ENCODE data around the gene NFE2L3.
"Not testable (repeated sequence)": the region's sequence is repeated elsewhere in the genome, so short reads cannot be mapped to it uniquely, and the experiment has no call there.

The NFE2L3 gene

DNA sequence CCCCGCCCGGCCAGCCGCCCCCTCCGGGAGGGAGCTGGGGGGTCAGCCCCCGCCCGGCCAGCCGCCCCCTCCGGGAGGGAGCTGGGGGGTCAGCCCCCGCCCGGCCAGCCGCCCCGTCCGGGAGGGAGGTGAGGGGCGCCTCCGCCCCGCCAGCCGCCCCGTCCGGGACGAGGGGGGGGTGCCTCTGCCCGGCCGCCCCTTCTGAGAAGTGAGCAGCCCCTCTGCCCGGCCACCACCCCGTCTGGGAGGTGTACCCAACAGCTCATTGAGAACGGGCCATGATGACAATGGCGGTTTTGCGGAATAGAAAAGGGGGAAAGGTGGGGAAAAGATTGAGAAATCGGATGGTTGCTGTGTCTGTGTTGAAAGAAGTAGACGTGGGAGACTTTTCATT, 3.7 kb upstream of the NFE2L3 start:
- H3K27ac ChIP-seq (ENCODE audit: low read length); H3K4me3 ChIP-seq (ENCODE audit: low read length); H3K9me3 ChIP-seq (ENCODE audit: insufficient read depth, low read depth, low read length); H3K36me3 ChIP-seq (ENCODE audit: insufficient read depth, low read depth, low read length); H3K4me1 ChIP-seq (ENCODE audit: insufficient read depth, low read length); H3K9ac ChIP-seq (ENCODE audit: low read depth, low read length): not testable (repeated sequence)
- H3K27me3 ChIP-seq (ENCODE audit: insufficient read depth, low read length): peaks cover 12% of the 10 kb centered on the region

DNA sequence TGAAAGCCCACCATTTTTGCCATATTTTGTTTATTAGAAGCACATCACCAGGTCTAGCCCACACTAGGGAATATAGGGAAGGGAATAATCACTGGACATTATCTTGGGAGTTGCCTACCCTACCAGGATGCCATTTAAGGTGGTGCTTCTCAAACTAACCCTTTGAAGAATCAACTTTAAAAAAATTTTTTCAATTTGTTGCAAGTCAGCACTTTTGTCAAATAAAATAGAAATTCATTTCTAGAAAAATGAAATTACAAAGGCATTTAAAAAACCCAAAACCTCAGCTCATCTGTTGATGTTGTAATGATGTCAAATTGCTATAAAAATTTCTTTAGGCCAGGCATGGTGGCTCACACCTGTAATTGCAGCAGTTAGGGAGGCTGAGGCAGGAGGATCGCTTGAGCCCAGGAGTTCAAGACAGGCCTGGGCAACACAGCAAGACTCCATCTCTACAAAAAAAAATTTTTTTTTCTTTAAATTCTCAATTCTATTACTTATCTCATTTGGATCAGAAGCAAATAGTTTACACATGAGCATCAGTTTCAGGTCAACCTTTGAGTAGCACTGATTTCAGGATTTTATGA, 2.5 kb upstream of the NFE2L3 start:
- no peaks in the 10 kb centered on the region; the same call in 1 of the 2 replicates for H3K36me3 ChIP-seq (ENCODE audit: insufficient read depth, low read depth, low read length)
- no peak overlapping the region for H3K9ac ChIP-seq (ENCODE audit: low read depth, low read length)
- no peak overlapping the region for H3K4me3 ChIP-seq (ENCODE audit: low read length)
- H3K4me1 ChIP-seq (ENCODE audit: insufficient read depth, low read length): peaks cover 4% of the 10 kb centered on the region; the same call in 1 of the 2 replicates
- peaks cover 18% of the 10 kb centered on the region for H3K27me3 ChIP-seq (ENCODE audit: insufficient read depth, low read length)
- H3K27ac ChIP-seq (ENCODE audit: low read length): no peak overlapping the region
- no peaks in the 10 kb centered on the region for H3K9me3 ChIP-seq (ENCODE audit: insufficient read depth, low read depth, low read length)

DNA sequence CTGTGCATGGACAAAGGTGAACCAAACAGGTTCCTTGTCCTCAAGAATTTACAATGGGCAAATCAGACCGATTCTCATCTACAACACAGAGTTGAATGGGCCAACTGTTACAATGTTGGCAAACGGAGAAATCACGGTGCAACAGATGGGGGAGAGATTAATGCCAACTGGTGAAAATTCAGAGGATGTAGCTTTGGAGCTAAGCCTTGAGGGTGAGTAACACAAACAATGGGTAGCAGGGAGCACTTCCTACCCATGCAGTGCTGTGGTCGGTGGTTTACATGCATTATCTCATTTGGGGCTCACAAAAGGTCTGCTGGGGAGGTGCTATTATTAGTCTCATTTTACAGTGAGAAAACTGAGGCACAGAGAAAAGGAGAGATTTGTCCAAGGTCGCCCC, 902 bp upstream of the NFE2L3 start:
- Histone ChIP-seq H3K9ac (ENCODE audit: low read depth, low read length) (no peak overlapping the region), H3K27me3 (ENCODE audit: insufficient read depth, low read length) (peaks cover 18% of the 10 kb centered on the region), H3K4me1 (ENCODE audit: insufficient read depth, low read length) (peaks cover 20% of the 10 kb centered on the region), H3K27ac (ENCODE audit: low read length) (no peak overlapping the region), H3K4me3 (ENCODE audit: low read length) (no peak overlapping the region), H3K36me3 (ENCODE audit: insufficient read depth, low read depth, low read length) (no peaks in the 10 kb centered on the region; the same call in 1 of the 2 replicates), H3K9me3 (ENCODE audit: insufficient read depth, low read depth, low read length) (no peaks in the 10 kb centered on the region)

DNA sequence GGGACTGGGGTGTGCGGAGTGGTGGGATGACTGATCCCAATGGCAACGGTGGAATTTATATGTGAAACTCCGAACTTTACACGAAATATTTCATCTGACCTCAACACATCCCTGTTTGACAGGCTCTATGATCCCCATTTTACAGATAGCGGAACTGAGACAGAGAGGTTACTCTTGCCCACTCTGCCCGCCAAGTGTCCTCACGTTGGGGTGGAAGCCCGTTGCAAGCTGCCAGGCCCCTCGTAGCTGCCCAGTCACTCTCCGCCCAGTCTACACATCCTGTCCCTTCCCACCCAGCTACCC, 397 bp upstream of the NFE2L3 start:
- H3K4me3 ChIP-seq (ENCODE audit: low read length): peak overlapping the region; percentile 98; the same call in 1 of the 2 replicates
- H3K9ac ChIP-seq (ENCODE audit: low read depth, low read length): peak overlapping the region; percentile 9; the same call in 1 of the 2 replicates
- peaks cover 18% of the 10 kb centered on the region for H3K27me3 ChIP-seq (ENCODE audit: insufficient read depth, low read length)
- H3K9me3 ChIP-seq (ENCODE audit: insufficient read depth, low read depth, low read length): no peaks in the 10 kb centered on the region
- H3K27ac ChIP-seq (ENCODE audit: low read length): no peak overlapping the region
- H3K36me3 ChIP-seq (ENCODE audit: insufficient read depth, low read depth, low read length): no peaks in the 10 kb centered on the region; the same call in 1 of the 2 replicates
- H3K4me1 ChIP-seq (ENCODE audit: insufficient read depth, low read length): peaks cover 25% of the 10 kb centered on the region

DNA sequence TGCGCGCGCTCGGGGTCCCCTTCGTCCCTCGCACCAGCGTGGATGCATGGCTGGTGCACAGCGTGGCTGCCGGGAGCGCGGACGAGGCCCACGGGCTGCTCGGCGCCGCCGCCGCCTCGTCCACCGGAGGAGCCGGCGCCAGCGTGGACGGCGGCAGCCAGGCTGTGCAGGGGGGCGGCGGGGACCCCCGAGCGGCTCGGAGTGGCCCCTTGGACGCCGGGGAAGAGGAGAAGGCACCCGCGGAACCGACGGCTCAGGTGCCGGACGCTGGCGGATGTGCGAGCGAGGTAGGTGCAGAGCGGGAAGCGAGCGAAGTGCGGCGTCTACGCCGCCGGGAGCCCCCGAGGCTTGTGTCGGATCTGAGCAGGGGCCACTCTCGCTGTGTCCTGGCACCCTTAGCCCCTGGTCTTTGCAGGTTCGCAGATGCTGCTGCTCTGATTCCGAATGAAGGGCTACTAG, 813 bp downstream of the NFE2L3 start:
- H3K4me1 ChIP-seq (ENCODE audit: insufficient read depth, low read length): peaks cover 30% of the 10 kb centered on the region
- not testable (repeated sequence) for H3K9me3 ChIP-seq (ENCODE audit: insufficient read depth, low read depth, low read length); H3K36me3 ChIP-seq (ENCODE audit: insufficient read depth, low read depth, low read length)
- peak overlapping the region; percentile 98 for H3K4me3 ChIP-seq (ENCODE audit: low read length)
- H3K27me3 ChIP-seq (ENCODE audit: insufficient read depth, low read length): peaks cover 18% of the 10 kb centered on the region
- peak overlapping the region; percentile 92 for H3K27ac ChIP-seq (ENCODE audit: low read length)
- H3K9ac ChIP-seq (ENCODE audit: low read depth, low read length): peak overlapping the region; percentile 97

DNA sequence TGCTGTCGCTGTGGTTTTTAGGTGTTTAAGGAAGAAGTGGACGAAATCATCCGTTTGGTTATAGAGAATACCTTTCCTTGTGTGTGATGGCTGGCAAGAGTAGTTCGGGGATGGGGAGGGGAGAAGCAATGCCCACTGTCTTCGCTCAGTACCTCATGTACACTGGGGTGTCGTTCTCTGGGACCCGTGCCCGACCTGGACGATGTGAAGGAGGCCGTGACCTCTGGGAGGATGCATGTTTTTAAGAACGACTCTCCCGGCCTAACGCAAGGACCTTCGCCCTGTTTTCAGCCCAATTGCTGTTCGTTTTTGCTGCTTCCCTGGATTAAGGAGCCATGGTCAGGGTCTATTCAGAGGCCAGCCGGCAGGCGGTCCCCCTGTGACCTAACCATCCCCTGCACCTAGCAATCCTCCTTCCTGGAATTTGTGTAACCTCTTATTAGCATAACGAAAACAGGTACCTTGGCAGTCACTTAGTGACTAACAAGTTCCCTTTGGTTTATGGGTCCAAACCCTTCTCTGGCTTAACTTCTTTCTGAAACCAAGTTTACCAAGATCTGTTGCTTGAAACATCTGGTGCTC, 1.3 kb downstream of the NFE2L3 start:
- Histone ChIP-seq H3K4me1 (ENCODE audit: insufficient read depth, low read length) (peaks cover 32% of the 10 kb centered on the region), H3K27ac (ENCODE audit: low read length) (peak overlapping the region; percentile 92), H3K9me3 (ENCODE audit: insufficient read depth, low read depth, low read length) (no peaks in the 10 kb centered on the region), H3K9ac (ENCODE audit: low read depth, low read length) (peak overlapping the region; percentile 97), H3K27me3 (ENCODE audit: insufficient read depth, low read length) (peaks cover 18% of the 10 kb centered on the region), H3K36me3 (ENCODE audit: insufficient read depth, low read depth, low read length) (no peaks in the 10 kb centered on the region; the same call in 1 of the 2 replicates), H3K4me3 (ENCODE audit: low read length) (peak overlapping the region; percentile 98)

DNA sequence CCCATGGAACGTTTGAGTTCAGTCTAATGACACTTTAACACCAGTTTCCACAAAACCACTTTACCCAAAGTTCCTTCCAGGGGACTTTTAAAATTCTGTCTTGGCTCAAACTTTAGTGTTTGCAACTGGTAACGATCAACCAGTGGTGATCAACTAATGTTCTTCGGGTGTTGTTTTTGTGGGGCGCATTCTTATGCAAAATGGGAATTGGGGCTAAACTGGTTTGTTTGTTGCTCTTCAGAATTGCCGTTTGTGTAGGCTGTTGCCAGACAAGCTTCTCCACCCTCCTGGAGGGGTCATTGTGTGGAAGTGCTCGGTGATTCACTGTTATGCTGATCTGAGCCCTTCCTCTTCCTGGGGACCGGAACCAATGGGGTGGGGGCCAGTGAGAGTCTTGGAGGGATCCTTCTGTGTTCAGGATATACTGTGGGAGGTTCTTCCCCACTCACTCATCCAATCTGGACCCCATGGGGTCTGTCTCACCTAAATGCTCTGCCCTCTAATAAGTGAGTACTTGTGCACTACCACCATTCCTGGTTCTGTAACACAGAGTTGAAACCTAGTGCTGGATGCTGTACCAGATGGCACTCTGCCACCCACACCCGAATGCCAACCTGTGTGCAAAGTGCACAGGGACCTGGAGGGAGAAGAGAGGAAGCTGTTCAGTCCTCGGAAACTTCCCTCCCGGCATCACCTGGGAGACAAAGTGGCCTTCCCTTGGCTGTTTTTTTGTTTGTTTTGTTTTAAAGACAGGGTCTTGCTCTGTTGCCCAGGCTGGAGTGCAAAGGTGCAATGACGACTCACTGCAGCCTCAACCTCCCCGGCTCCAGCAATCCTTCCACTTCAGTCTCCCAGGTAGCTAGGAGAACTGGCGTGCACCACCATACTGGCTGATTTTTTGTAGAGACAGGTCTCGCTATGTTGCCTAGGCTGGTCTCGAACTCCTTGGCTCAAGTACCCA, 2.1 kb downstream of the NFE2L3 start:
- H3K9ac ChIP-seq (ENCODE audit: low read depth, low read length): peak overlapping the region; percentile 97
- no peaks in the 10 kb centered on the region for H3K9me3 ChIP-seq (ENCODE audit: insufficient read depth, low read depth, low read length)
- H3K4me3 ChIP-seq (ENCODE audit: low read length): peak overlapping the region; percentile 98
- H3K27me3 ChIP-seq (ENCODE audit: insufficient read depth, low read length): peaks cover 18% of the 10 kb centered on the region
- peak overlapping the region; percentile 92 for H3K27ac ChIP-seq (ENCODE audit: low read length)
- no peaks in the 10 kb centered on the region; the same call in 1 of the 2 replicates for H3K36me3 ChIP-seq (ENCODE audit: insufficient read depth, low read depth, low read length)
- peaks cover 40% of the 10 kb centered on the region for H3K4me1 ChIP-seq (ENCODE audit: insufficient read depth, low read length)

DNA sequence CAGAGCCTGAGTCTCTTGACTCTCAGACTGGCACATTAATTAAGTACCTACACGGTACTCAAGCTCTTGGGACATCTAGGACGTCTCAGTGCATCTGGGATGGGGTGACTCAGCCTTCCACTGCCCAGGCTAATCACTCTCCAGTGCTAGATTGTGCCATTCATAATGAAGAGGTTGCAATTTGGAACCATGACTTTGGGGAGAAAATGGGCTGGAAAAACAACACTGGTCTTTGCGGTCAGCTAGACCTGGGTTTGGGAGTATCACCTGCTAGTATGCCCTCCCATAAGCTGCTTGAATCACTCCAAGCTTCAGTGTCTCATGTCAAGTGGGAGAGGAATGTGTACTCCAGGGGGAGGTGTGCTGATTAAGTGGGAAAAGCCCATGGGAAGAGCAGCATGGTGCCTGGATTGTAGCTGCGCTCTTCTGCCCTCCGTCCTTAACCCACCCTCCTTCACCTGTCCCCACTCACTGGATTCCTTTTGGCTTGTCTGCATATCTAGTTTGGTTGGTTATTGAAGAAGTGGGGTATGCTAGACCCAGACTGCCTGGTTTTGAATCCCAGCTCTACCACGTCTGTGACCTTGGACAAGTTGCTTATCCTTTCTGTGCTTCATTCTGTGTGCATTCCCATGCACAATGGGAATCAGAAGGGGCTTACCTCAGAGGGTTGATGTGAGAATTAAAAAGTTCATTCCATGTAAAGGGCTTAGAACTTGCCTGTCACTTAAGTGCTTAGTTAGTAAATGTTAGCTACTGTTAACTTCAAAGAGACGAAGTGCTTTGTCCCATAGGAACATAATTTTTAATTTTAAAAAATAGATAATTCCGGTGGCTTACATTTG, 3.8 kb downstream of the NFE2L3 start:
- Histone ChIP-seq H3K36me3 (ENCODE audit: insufficient read depth, low read depth, low read length) (peaks cover 3% of the 10 kb centered on the region; the same call in 1 of the 2 replicates), H3K9me3 (ENCODE audit: insufficient read depth, low read depth, low read length) (no peaks in the 10 kb centered on the region), H3K4me3 (ENCODE audit: low read length) (peak overlapping the region; percentile 52), H3K27ac (ENCODE audit: low read length) (no peak overlapping the region), H3K4me1 (ENCODE audit: insufficient read depth, low read length) (peaks cover 55% of the 10 kb centered on the region), H3K9ac (ENCODE audit: low read depth, low read length) (no peak overlapping the region), H3K27me3 (ENCODE audit: insufficient read depth, low read length) (peaks cover 18% of the 10 kb centered on the region)

DNA sequence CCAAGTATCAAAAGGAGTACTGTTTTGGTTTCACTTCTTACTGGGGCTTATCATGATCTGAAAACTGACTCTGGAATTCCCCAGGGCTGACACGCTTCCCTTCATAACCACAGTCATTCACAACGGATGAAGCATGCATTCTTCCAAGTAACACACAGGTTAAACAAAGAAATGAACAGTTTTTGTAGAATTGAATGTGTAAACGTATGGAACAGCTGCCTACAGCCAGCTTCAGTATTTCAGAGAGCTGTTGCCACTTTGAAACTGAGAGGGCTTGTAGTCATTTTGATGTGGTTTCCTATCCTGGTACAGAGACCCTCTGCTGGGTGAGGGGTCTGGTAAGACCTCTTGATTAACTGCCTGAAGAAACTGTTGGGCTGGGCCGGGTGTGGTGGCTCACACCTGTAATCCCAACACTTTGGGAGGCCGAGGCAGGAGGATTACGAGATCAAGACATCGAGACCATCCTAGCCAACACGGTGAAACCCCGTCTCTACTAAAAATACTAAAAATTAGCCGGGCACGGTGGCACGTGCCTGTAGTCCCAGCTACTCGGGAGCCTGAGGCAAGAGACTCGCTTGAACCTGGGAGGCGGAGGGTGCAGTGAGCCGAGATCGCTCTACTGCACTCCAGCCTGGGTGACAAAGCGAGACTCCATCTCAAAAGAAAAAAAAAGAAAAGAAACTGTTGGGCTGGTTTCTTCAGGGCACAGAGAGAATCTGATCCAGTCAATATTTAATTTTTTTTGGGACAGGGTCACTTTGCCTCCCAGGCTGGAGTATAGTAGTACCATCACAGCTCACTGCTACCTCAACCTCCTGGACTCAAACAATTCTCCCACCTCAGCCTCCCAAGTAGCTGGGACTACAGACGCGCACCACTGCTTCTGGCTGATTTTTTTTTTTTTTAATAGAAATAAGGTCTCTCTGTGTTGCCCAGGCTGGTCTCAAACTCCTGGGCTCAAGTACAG, 4.7 kb downstream of the NFE2L3 start:
- Histone ChIP-seq H3K36me3 (ENCODE audit: insufficient read depth, low read depth, low read length) (peaks cover 3% of the 10 kb centered on the region; the same call in 1 of the 2 replicates), H3K27me3 (ENCODE audit: insufficient read depth, low read length) (peaks cover 10% of the 10 kb centered on the region), H3K9me3 (ENCODE audit: insufficient read depth, low read depth, low read length) (no peaks in the 10 kb centered on the region), H3K9ac (ENCODE audit: low read depth, low read length) (no peak overlapping the region; the same call in 1 of the 2 replicates), H3K4me3 (ENCODE audit: low read length) (peak overlapping the region; percentile 52; the same call in 1 of the 2 replicates), H3K4me1 (ENCODE audit: insufficient read depth, low read length) (peaks cover 62% of the 10 kb centered on the region), H3K27ac (ENCODE audit: low read length) (no peak overlapping the region)

DNA sequence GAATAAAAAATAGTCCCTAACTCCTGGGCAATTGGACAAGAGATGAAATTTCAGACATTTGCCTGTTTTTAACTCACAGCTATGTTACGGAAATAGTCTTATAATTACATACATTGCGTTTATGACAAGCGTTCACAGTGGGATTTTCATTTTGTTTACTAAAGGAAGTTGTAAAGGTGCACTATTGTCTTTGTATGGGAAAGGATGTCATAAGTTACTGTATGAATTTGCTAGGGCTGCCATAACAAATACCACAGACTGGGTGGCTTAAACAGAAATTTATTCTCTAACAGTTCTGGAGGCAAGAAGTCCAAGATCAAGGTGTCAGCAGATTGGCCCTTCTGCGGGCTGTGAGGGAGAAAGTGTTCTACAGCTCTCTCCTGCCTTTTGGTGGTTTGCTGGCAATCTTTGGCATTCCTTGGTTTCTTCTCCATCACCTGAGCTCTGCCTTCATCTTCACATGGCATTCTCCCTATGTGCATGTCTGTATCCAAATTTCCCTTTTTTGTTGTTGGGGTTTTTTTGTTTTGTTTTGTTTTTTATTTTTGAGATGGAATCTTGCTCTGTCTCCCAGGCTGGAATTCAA, 5.6 kb downstream of the NFE2L3 start:
- Histone ChIP-seq H3K27ac (ENCODE audit: low read length) (no peak overlapping the region), H3K27me3 (ENCODE audit: insufficient read depth, low read length) (peaks cover 10% of the 10 kb centered on the region)

More for the DNA sequence above, 5.6 kb downstream of the NFE2L3 start:
- Histone ChIP-seq H3K36me3 (ENCODE audit: insufficient read depth, low read depth, low read length) (peaks cover 3% of the 10 kb centered on the region; the same call in 1 of the 2 replicates), H3K4me1 (ENCODE audit: insufficient read depth, low read length) (peaks cover 62% of the 10 kb centered on the region), H3K9ac (ENCODE audit: low read depth, low read length) (no peak overlapping the region), H3K4me3 (ENCODE audit: low read length) (no peak overlapping the region), H3K9me3 (ENCODE audit: insufficient read depth, low read depth, low read length) (no peaks in the 10 kb centered on the region)
